ENCODE measurements around the gene ARID4B.
A peak's percentile ranks its signal among the peaks of the same experiment; 100 is the strongest.

ARID4B gene

GRCh38 chr1:235156265-235156664 lies 171.7 kb downstream of the ARID4B start:
- peaks cover 31% of the 10 kb centered on the region for H3K4me1 ChIP-seq (ENCODE audit: insufficient read depth, low read length, poor library complexity, severe bottlenecking)
- H3K36me3 ChIP-seq (ENCODE audit: insufficient read depth, low read length), result peaks cover 19% of the 10 kb centered on the region; the same call in 1 of the 2 replicates
- H2AFZ ChIP-seq (ENCODE audit: low read length), result no peak overlapping the region
- H3K9me3 ChIP-seq (ENCODE audit: insufficient read depth, low read depth, low read length), result no peaks in the 10 kb centered on the region
- peak overlapping the region; percentile 39 for H3K4me3 ChIP-seq (ENCODE audit: low read length, poor library complexity, severe bottlenecking)
- H3K79me2 ChIP-seq (ENCODE audit: insufficient read depth, low read length), result peaks cover 55% of the 10 kb centered on the region
- peak overlapping the region; percentile 79 for H3K4me2 ChIP-seq (ENCODE audit: low read depth, low read length, poor library complexity, severe bottlenecking)
- H3K9ac ChIP-seq (ENCODE audit: low read depth, low read length, poor library complexity, severe bottlenecking), result no peak overlapping the region
- H3F3A ChIP-seq (ENCODE audit: low read depth), result no peaks in the 10 kb centered on the region; the same call in 1 of the 2 replicates
- TF ChIP-seq EZH2phosphoT487 (IDR thresholded peaks at IDR 0.05; ENCODE audit: borderline replicate concordance), result no peak
- peak; percentile 50 for TF ChIP-seq CTCF (conservative IDR thresholded peaks at IDR 0.05; ENCODE audit: low read length)
- H3K27me3 ChIP-seq (ENCODE audit: insufficient read depth, low read length, poor library complexity, severe bottlenecking), result no peaks in the 10 kb centered on the region
- H3K9me2 ChIP-seq (replicated peaks; ENCODE audit: low read depth, low read length), result no peaks in the 10 kb centered on the region
- no peaks in the 10 kb centered on the region for H4K20me1 ChIP-seq (ENCODE audit: insufficient read depth, low read length, poor library complexity, severe bottlenecking)

GRCh38 chr1:235152235-235152634 lies 175.7 kb downstream of the ARID4B start:
- Histone ChIP-seq H3K4me3 (ENCODE audit: low read length, poor library complexity, severe bottlenecking) (no peak overlapping the region), H3F3A (ENCODE audit: low read depth) (no peaks in the 10 kb centered on the region; the same call in 1 of the 2 replicates), H3K79me2 (ENCODE audit: insufficient read depth, low read length) (peaks cover 34% of the 10 kb centered on the region), H3K9me2 (replicated peaks; ENCODE audit: low read depth, low read length) (no peaks in the 10 kb centered on the region), H3K9me3 (ENCODE audit: insufficient read depth, low read depth, low read length) (no peaks in the 10 kb centered on the region), H3K36me3 (ENCODE audit: insufficient read depth, low read length) (peaks cover 31% of the 10 kb centered on the region), H4K20me1 (ENCODE audit: insufficient read depth, low read length, poor library complexity, severe bottlenecking) (no peaks in the 10 kb centered on the region), H3K27me3 (ENCODE audit: insufficient read depth, low read length, poor library complexity, severe bottlenecking) (no peaks in the 10 kb centered on the region), H2AFZ (ENCODE audit: low read length) (no peak overlapping the region), H3K9ac (ENCODE audit: low read depth, low read length, poor library complexity, severe bottlenecking) (no peak overlapping the region), H3K4me2 (ENCODE audit: low read depth, low read length, poor library complexity, severe bottlenecking) (peak overlapping the region; percentile 20), H3K4me1 (ENCODE audit: insufficient read depth, low read length, poor library complexity, severe bottlenecking) (peaks cover 26% of the 10 kb centered on the region)
- TF ChIP-seq EZH2phosphoT487 (IDR thresholded peaks at IDR 0.05; ENCODE audit: borderline replicate concordance), result no peak
- TF ChIP-seq CTCF (conservative IDR thresholded peaks at IDR 0.05; ENCODE audit: low read length), result no peak

- H3F3A ChIP-seq (ENCODE audit: low read depth), result no peaks in the 10 kb centered on the region; the same call in 1 of the 2 replicates
- H3K9me3 ChIP-seq (ENCODE audit: insufficient read depth, low read depth, low read length), result no peaks in the 10 kb centered on the region
- no peak for TF ChIP-seq CTCF (conservative IDR thresholded peaks at IDR 0.05; ENCODE audit: low read length)
- TF ChIP-seq EZH2phosphoT487 (IDR thresholded peaks at IDR 0.05; ENCODE audit: borderline replicate concordance), result no peak
- H2AFZ ChIP-seq (ENCODE audit: low read length), result no peak overlapping the region
- no peak overlapping the region for H3K4me3 ChIP-seq (ENCODE audit: low read length, poor library complexity, severe bottlenecking)
- peak overlapping the region; percentile 22 for H3K4me2 ChIP-seq (ENCODE audit: low read depth, low read length, poor library complexity, severe bottlenecking)
- H3K79me2 ChIP-seq (ENCODE audit: insufficient read depth, low read length), result peaks cover 25% of the 10 kb centered on the region
- no peaks in the 10 kb centered on the region for H3K27me3 ChIP-seq (ENCODE audit: insufficient read depth, low read length, poor library complexity, severe bottlenecking)
- H4K20me1 ChIP-seq (ENCODE audit: insufficient read depth, low read length, poor library complexity, severe bottlenecking), result no peaks in the 10 kb centered on the region
- H3K4me1 ChIP-seq (ENCODE audit: insufficient read depth, low read length, poor library complexity, severe bottlenecking), result peaks cover 14% of the 10 kb centered on the region
- H3K9ac ChIP-seq (ENCODE audit: low read depth, low read length, poor library complexity, severe bottlenecking), result no peak overlapping the region
- peaks cover 38% of the 10 kb centered on the region for H3K36me3 ChIP-seq (ENCODE audit: insufficient read depth, low read length)
- H3K9me2 ChIP-seq (replicated peaks; ENCODE audit: low read depth, low read length), result no peaks in the 10 kb centered on the region
Measured at GRCh38 chr1:235151033-235151432, 176.9 kb downstream of the ARID4B start.

Measured in Loucy (cell line).